ENCODE data around the gene AP3B1. TPM values are rescaled to one million over a fixed set of nuclear protein-coding genes. Genes with fewer than 3 reads are reported as not detected.
A peak's percentile ranks its signal among the peaks of the same experiment; 100 is the strongest.

AP3B1 gene
- total RNA-seq, 1 donor = 113 TPM

- no peak for DNase-seq (ENCODE audit: low read depth)
- no peak overlapping the region for H3K4me3 ChIP-seq (ENCODE audit: low read depth, low read length)
- TF ChIP-seq, protein P1, sequence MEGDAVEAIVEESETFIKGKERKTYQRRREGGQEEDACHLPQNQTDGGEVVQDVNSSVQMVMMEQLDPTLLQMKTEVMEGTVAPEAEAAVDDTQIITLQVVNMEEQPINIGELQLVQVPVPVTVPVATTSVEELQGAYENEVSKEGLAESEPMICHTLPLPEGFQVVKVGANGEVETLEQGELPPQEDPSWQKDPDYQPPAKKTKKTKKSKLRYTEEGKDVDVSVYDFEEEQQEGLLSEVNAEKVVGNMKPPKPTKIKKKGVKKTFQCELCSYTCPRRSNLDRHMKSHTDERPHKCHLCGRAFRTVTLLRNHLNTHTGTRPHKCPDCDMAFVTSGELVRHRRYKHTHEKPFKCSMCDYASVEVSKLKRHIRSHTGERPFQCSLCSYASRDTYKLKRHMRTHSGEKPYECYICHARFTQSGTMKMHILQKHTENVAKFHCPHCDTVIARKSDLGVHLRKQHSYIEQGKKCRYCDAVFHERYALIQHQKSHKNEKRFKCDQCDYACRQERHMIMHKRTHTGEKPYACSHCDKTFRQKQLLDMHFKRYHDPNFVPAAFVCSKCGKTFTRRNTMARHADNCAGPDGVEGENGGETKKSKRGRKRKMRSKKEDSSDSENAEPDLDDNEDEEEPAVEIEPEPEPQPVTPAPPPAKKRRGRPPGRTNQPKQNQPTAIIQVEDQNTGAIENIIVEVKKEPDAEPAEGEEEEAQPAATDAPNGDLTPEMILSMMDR (IDR thresholded peaks at IDR 0.05; ENCODE audit: insufficient read depth, low read depth, low read length) = no peak
Observed at GRCh38 chr5:77996943-77997342, 297.6 kb downstream of the AP3B1 start.

DNA sequence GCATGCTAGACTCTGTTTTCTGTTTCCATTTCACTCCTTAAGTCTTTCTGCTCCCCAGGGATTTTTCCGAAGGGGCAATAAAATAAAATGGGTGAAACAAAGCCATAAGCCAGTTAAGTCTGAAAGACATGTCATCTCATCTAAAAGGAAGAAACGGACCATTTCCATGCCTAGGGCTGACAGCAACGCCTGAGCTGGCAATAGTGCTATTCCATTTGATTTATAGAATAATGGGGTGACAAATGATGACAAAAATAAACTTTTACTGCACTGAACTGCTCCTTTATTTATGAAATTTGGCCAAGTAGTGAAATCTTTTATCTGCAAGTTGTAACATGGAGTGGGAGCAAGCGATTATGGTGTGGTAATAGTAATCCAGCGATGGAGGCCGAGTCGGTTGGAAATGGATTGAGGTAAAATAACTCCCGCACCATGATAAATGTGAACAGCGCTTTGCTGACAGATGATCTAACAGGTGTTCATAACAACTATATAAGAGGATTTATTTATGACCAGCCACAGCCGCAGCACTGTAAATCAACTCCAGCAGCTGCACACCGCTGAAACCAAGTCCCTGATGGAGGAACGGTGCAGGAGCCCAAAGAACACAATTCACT, 298.6 kb downstream of the AP3B1 start:
- TF ChIP-seq, protein P1 (IDR thresholded peaks at IDR 0.05; ENCODE audit: insufficient read depth, low read depth, low read length) = no peak
- peak; percentile 20 for DNase-seq (ENCODE audit: low read depth)
- H3K4me3 ChIP-seq (ENCODE audit: low read depth, low read length) = no peak overlapping the region

- H3K4me3 ChIP-seq (ENCODE audit: low read depth, low read length) = no peak overlapping the region
- TF ChIP-seq, protein P1 (IDR thresholded peaks at IDR 0.05; ENCODE audit: insufficient read depth, low read depth, low read length) = no peak
- peak; percentile 45 for DNase-seq (ENCODE audit: low read depth)
Observed at GRCh38 chr5:77994943-77995342, 299.6 kb downstream of the AP3B1 start.

DNA sequence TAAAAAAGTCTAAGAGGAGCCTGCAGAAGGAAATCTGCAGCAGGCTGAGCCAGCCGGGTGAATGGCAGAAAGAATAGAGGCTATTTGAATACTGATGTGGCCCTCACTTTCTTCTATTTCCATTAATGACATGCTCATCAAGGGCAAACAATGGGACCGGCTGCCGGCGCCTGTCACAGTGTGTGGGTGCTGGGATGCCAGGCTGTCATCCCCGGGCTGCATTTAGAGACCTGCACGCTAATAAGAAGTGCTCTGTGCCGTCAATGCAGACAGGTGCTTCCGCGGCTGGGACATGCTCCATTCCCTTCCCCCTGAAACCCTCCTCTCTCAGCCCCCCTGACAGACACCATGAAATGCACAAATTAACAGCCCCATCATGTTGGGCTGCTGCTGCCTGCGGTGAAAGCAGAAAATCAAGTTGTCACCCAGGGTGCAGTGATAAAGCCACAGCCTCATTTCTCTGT, 300.6 kb downstream of the AP3B1 start:
- DNase-seq (ENCODE audit: low read depth) = no peak
- TF ChIP-seq, protein P1 (IDR thresholded peaks at IDR 0.05; ENCODE audit: insufficient read depth, low read depth, low read length) = no peak
- no peak overlapping the region for H3K4me3 ChIP-seq (ENCODE audit: low read depth, low read length)

GRCh38 chr5:77993141-77993854, 301.2 kb downstream of the AP3B1 start:
- no peak overlapping the region for H3K4me3 ChIP-seq (ENCODE audit: low read depth, low read length)
- TF ChIP-seq, protein P1 (IDR thresholded peaks at IDR 0.05; ENCODE audit: insufficient read depth, low read depth, low read length) = no peak
- DNase-seq (ENCODE audit: low read depth) = no peak

DNA sequence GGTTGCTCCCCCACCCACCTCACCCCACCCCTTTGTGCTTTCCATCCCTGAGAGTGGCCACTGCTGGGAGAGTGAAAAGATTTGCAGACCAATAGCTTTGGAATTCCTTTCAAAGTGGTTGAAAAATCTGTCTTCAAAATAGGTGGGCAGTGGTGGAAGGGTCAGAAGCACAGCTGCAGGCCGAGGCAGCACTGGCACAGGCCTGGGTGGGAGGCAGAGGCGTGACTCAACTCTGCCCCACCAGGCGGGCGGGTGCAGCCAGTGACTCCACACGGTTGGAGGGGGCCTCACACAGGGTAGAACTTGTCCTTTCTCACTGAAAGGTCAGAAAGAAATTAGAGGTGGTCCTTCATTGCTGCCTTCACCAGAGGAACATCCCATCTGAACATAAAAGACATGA, 303.4 kb downstream of the AP3B1 start:
- DNase-seq (ENCODE audit: low read depth) = no peak
- TF ChIP-seq, protein P1 (IDR thresholded peaks at IDR 0.05; ENCODE audit: insufficient read depth, low read depth, low read length) = peak; percentile 4
- no peak overlapping the region for H3K4me3 ChIP-seq (ENCODE audit: low read depth, low read length)

Measured in fibroblast of villous mesenchyme (primary cell).